GM12873 (cell line): ENCODE measurements around the gene CNTNAP2.

Experiments
- CTCF ChIP-seq: IDR thresholded peaks from 2 replicates; pipeline ENCODE4 v1.5.1; 2012; ENCODE audit warnings: low read depth, mild to moderate bottlenecking, moderate library complexity, low read length, control low read depth; ENCODE audit not compliant: insufficient read depth; ENCODE audit errors: missing control alignments

Gene CNTNAP2

GRCh38 chr7:147941381-147941780 is 1824.8 kb downstream of the CNTNAP2 start:
- no peak for TF ChIP-seq CTCF

GRCh38 chr7:147944321-147944720 is 1827.7 kb downstream of the CNTNAP2 start:
- TF ChIP-seq CTCF, result no peak

- TF ChIP-seq CTCF, result no peak
Observed at GRCh38 chr7:147952918-147953317, 1836.3 kb downstream of the CNTNAP2 start.

- TF ChIP-seq CTCF, result no peak
Observed at GRCh38 chr7:147968046-147968610, 1851.5 kb downstream of the CNTNAP2 start.

GRCh38 chr7:147971606-147972110 is 1855.1 kb downstream of the CNTNAP2 start:
- no peak for TF ChIP-seq CTCF

- no peak for TF ChIP-seq CTCF
Observed at GRCh38 chr7:147978201-147978600, 1861.6 kb downstream of the CNTNAP2 start.

- TF ChIP-seq CTCF, result no peak
Observed at GRCh38 chr7:147978651-147979050, 1862.0 kb downstream of the CNTNAP2 start.
